KBM-7 (cell line): ENCODE data around the gene JCHAIN.
"Not testable (repeated sequence)": the region's sequence is repeated elsewhere in the genome, so short reads cannot be mapped to it uniquely, and the experiment has no call there.

Experiments used
- DNase-seq: peaks from one replicate; pipeline ENCODE4 v3.0.0-alpha.2; 2015
- in situ Hi-C: fragments of 300-500 bp; cut with MboI; formaldehyde crosslinking; loops from 2 replicates; pipeline ENCODE4 v1.14.3; 2020; ENCODE audit warnings: low sequenced_read_pairs, low pct_unique_long_range_greater_than_20kb, mixed read lengths

Gene JCHAIN

DNA sequence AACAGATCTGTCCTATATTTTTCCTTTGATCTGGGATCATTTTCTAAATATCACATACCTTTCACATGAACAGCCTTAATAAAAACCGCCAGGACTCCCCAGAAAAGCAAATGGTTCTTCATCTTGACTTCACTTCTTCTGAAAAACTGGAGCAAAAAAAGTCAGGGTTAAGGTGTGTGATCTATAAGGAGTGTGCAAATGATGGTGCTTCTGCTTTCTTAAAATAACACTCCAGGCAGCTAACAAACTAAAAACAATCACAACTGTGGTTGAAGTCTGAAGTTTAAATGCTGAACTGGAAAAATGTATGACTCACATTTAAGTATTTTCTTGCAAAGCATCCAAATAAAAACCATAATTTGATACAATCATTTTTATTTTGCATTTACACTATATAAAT lies at the start of gene JCHAIN:
TSS of gene JCHAIN (minus strand) at position 140 of the 400 bp plus-strand sequence. CDS start at position 122, 18 bp downstream.
- in situ Hi-C loops: no loop called here

DNA sequence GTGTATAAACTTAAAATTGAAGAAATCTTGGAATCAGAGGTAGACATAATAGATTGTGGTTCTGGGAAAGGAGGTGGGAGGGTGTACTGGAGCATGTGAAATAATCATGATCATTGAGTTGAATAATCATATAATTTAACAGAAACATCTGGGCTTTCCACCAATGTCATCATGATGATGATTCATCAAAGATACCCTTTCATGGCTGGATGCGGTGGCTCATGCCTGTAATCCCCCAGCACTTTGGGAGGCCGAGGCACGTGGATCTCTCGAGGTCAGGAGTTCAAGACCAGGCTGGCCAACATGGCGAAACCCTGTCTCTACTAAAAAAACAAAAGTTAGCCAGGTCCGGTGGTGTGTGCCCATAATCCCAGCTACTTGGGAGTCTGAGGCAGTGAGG lies 48.8 kb upstream of the JCHAIN start:
- no peak for DNase-seq
- in situ Hi-C loops: no loop called here

More for the DNA sequence above, at the start of gene JCHAIN:
- DNase-seq: no peak

DNA sequence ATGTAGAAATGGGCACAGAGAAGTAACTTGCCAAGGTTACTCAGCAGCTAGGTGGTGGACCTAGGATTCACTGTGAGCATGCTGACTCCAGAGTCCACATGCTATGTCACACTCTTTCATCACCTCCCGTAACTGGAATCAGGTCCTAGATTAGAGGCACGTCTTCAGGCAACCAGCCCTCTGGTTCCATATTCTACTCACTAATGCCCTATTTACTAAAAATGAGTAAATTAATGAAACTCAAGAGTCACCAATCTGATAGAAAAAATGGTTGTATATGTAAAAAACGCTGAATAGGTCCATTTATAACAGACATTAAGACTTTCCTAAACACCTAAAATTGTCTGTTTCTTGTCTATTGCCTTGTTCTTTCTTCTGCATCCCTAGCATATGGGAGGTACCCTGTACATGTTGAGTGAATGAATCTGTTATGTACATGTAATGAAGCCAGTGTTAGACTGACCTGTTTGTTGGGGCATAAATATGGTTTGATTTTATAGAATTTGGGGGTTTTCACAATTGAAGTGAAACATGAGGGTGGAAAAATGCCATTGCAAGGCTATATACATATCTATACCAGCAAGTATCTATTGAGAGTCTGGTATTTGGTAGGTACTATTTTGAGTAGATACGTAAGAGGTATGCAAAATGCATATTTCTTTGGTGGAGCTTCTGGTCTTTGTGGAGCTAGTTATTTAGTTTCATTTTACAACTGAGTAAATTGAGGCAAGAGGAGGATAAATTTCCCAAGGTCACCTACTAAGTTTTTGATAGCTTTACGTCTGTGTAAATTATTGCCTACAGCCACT lies 48.0 kb upstream of the JCHAIN start:
- DNase-seq: no peak
- in situ Hi-C loops: no loop called here

DNA sequence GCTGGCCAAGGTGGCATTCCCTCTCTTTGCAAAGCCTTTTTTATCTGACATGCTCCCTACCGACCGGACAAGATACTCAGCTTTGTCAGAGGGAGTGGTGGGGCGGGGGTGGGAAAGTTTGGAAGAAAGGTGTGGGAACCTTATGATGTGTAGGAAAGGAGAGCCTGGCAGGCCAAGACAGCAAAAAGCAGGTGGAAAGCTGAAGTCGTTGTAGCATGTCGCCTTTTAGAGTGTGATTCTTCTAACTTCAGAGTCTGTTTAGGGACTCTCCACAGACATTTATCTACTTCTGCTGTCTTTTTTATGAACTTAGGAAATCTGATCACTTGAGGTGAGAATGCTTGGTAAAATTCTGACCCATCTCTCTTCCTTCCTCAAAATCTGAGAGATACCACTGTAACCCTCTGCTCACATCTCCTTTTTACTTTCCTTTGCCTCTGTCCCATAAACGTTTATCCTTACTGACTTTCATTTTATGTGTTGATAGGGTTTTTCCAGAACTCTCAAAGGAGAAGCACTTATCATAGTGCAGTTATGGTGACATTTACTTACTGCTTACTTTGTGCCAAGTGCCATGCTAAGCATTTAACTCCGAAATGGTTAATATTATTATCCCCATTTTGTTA lies 47.3 kb upstream of the JCHAIN start:
- in situ Hi-C loops: no loop called here
- DNase-seq: peak; percentile 60

DNA sequence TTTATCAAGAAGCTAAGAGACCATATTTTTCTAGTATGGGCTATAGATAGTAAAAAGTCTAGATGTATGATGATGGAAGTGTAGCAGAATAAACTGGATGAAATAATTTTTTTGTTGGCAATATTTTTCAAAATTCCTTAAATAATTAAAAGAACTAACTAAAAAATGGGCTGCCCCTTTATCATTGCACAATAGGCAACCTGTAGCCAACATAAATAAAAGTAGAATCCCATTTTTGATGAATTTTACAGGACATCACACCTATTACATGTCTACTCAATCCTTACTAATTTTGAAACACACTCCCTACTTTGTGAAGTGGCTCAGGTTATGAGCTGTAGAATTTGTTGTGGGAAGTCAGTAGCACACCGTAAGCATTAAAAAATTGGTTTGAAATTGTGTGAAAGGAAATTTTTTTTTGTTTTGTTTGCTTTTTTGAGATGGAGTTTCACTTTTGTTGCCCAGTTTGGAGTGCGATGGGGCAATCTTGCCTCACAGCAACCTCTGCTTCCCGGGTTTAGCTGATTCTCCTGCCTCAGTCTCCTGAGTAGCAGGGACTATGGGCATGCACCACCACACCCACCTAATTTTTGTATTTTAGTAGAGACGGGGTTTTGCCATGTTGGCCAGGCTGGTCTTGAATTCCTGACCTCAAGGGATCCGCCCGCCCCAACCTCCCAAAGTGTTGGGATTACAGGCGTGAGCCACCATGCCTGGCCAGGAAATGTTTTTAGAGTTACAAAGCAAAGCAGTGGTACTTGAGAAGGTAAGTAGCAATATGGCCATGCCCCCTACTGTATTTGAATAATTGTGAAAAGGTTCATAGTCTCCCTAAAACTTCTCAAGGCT lies 46.5 kb upstream of the JCHAIN start:
- in situ Hi-C loops: no loop called here
- no peak for DNase-seq

DNA sequence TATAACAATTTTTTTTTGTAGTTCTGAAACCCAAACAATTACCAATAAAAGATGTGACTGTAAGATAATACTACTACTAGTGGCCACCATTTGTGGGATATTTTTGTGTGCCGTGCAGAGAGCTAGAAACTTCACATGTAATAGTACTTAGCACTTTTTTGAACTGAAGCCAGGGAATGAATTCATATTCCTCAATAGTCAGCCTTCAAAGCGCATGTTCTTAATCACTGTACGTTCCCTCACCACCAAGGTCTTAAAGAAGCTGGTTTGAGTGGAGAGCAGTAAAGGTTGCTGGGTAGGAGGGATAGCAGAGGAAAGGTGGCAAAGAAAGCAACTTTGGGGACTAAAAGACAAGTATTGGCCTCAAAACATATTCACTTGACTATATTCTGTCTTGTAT lies 45.8 kb upstream of the JCHAIN start:
- DNase-seq: no peak
- in situ Hi-C loops: no loop called here

DNA sequence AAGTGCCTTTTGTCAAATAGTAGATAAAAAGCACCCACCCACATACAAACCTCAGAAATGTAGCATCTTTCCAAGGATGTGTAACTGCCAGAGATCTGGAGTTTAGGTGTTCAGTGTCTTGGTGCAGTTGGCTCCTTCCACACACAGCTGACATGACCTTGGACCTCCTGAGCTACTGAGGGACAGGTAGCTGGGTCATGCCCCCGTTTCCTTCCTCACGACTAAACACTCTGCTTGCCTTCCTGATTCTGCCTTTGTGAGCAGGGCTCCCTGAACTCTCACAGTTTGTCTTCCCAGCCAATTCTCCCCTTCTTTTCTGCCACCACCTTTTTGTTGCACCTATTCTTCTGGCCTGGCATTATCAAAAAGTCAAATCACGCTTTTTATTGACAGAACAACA lies 45.3 kb upstream of the JCHAIN start:
- DNase-seq: no peak
- in situ Hi-C loops: no loop called here

DNA sequence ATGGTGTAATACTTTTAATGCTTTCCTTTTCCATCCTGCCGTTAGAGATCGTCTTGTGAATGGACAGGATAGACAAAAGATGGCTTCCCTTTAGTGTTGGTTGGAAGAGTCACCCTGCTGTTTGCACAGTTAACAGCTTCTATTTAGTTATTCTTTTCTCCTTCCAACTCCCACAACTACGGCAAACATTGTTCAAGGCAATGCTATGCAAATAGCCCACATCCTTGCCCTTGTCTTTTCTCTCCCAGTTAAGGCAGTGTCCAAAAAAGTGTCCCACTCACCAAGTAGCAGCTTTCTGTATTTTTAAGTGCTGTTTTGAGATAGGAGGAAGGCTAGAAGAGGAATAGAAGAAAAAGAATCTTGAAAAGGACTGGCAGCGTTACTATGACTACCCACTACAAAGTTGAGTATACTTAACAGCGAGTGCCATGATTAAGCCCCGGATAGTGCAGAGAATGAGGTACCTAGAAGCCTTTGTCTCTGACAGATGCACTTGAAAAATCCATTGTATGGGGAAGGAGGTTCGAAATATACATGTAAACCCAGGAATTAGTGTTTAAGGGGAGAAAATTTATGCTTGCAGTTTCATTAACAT lies 43.4 kb upstream of the JCHAIN start:
- no peak for DNase-seq
- in situ Hi-C loops: no loop called here

DNA sequence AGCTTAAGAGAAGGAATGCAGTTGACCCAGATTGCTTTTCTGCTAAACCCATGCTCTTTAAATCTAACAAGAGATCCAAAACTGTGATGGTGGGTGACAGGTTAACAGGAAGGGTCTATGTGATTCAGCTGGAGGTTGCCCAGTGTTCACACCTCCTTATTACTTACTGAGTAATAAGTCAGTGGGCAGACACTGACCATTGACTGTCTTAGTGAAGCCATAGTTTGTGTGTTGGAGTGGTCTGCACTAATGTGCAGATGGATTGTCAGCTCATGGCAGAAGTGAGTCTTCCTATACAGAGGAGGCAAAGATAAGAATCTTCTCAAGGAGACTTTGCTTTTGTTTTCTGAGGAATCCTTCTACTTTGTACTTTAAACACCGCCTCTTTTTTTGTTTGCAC lies 40.2 kb upstream of the JCHAIN start:
- in situ Hi-C loops: no loop called here
- DNase-seq: peak; percentile 25

DNA sequence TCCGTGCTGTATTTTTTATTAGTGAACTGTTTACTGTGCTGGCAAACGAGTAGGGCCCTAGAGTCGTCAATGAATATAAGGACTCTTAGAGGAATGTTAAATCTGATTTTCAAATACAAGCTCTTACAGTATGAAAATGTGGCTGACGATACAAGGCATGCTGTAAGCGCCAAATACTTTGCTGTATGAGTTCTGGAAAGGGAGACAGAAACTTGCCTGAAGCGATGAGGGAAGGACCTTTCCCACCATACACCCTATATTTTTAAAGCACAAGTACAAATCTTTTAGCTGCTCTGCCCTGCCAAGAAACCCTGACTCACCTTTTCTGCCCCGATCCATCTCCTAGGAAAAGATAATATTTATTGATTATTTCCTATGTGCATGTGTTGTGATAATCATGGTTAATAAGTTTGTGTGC lies 39.7 kb upstream of the JCHAIN start:
- in situ Hi-C loops: no loop called here
- no peak for DNase-seq

DNA sequence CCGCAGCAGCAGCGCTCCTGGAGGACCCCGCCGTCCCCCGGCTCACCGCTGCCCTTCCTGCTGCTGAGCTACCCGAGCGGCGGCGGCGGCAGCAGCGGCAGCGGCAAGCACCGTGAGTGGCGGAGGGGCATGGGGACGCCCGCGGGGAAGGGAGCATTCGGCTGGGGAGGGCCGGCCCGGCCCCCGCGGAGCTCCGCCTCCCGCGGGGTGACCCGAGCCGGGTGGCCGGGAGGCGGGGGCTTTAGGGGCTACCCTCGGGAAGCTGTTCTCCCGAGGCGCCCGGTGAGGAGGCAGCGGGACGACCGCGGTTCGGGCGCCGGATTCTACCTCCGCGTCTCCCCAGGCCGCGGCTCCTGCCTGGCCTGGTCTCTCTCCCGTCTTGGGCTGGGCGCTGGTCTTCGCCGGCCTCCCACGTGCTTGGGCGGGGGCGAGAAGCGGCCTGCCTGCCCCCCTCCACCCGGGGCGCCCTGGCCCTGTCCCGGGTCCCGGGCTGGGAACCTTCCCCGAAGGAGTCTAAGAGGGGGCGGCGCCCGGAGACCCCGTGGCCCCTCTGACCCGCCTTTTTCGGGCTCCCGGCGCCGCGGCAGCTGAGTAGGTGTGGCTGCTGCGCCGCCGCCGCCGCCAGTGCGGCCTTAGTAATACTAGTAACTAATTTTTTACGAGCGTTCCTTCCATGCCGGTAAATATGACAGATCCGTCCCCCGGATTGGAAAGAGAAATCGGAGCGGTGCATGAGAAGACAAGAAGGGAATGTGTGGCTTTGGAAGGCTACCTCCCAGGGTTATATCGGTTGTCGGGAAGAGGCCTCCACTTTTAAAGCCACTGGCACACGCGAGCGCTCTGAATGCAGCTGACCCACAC lies 39.1 kb upstream of the JCHAIN start:
- peak; percentile 81 for DNase-seq
- in situ Hi-C loops: no loop called here

DNA sequence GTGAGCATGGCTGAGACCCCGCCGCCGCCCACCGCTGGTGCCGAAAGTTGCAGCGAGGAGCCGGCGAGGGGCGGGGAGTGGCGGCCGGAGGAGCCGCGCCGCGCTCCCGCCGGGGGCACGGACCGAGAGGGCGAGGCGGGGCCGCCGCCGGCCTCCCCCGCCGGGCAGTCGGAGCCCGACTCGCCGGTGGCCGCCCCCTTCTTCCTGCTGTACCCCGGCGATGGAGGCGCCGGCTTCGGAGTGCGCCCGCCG lies 38.5 kb upstream of the JCHAIN start:
- no peak for DNase-seq
- in situ Hi-C loops: no loop called here

DNA sequence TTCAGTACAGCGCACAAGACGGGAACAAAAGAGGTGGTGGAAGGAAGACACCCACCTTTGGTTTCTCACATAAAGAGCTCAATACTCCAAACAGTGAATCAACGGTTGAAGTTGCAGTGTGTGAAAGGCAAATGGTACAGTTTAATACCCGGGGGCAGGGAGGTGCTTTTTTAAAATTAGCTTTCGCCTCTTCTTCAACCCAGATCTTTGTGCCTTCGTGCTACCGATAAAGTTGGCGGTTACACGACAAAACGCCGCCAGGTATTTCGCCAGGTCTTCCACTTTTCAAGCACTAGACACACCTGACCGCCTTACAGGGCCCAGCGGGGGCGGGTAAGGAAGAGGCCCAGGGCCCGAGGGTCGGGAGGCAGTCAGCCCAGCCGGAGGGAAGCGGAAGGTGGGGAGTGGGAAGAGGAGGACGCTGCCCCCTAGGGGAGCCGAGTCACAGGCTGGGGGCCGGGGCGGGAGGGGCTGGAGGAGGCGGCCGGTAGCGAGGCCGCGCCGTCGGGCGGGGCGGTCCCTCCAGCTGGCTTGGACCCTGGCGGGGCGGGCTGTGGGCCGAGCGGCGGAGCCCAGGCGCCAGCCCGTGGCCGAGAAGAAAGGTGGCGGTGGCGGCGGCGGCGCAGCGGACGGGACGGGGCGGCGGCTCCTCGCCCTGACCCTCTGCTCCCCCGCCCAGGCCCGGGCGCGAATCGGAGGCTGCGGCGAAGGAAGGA lies 38.1 kb upstream of the JCHAIN start:
- in situ Hi-C loops: no loop called here
- DNase-seq: peak; percentile 72

DNA sequence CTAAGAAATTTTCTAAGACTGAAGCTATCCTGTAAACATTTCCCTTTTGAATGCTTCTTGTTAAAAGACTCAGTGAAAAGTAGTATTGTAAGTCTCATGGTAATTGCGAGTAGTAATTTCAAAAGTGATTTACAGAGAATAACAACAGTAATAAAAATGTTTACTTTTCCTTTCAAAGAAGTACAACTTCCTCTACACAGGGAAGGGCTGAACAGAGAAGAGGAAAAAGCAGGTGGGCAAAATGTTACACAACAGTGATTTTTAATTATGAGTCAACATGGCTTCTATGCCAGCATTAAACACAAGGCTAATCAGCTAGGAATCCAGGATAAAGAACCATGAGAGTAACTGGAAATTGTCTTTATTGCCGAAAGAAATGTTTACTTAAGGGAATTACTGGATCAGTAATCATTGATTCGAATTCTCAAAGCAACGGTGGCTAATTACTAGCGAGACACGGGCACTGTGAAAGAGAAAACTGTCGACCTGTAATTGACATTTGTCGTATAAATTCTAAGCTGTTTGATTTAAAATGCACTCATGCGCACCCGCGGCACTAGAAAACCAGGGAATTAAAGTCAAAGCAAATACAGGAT lies 37.4 kb upstream of the JCHAIN start:
- DNase-seq: peak; percentile 28
- in situ Hi-C loops: no loop called here

DNA sequence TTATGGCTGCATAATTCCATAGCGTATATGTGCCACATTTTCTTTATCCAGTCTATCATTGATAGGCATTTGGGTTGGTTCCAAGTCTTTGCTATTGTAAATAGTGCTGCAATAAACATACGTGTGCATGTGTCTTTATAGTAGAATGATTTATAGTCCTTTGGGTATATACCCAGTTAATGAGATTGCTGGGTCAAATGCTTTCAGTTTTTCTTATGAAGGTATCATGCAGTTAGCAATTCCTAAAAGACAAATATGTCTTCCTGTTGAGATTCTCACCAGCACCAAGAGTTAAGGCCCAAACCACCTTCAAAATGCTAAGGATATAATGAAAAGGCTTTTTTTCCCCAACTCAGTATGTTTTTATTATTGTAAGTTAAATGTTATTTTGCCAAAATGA lies 36.3 kb upstream of the JCHAIN start:
- DNase-seq, in situ Hi-C loops: not testable (repeated sequence)

DNA sequence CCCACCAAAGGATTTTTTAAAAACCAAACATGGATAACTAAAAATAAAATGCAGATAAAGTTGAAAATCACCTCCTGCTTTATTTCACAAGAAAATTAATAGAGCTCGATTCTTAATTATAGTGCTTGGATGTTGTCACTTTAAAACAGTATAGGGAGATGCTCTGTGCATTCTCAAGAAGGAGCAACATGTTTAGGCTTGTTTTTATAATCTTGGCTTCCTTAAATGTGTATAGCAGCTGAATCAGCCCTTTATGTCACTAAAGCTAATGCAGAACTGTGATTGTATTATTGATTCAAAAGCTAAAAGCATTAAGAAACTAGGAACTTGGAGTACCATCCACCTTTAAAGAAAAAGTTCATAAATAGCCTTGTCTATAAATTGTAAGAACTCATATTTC lies 35.0 kb upstream of the JCHAIN start:
- in situ Hi-C loops: no loop called here
- DNase-seq: no peak

DNA sequence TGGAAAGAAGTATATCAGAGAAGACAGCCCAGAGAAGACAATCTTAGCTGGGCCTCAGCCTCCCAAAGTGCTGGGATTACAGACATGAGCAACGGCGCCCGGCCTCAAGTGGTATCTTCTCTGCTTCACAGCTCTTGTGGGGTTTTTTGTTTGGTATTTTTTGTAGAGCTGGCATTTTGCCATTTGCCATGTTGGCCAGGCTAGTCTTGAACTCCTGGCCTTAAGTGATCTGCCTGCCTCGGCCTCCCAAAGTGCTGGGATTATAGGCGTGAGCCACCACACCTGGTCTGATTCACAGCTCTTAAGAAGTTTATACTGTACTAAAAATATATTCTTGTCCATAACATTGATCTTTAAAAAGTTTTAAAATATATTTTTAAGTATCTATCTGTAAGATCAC lies 34.4 kb upstream of the JCHAIN start:
- DNase-seq: no peak
- in situ Hi-C loops: no loop called here

DNA sequence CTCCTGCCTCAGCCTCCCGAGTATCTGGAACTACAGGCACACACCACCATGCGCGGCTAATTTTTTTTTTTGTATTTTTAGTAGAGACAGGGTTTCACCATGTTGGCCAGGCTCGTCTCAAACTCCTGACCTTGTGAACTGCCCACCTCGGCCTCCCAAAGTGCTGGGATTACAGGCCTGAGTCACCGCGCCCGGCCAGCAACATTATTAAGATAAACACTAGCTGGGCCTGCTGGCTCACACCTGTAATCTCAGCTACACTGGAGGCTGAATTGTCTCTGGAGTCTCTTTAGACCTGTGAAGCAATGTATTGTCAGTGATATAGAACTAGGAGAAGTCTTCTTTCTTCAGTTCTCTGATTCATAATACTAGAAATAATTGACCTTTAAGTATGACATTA lies 32.1 kb upstream of the JCHAIN start:
- in situ Hi-C loops, DNase-seq: not testable (repeated sequence)
